Smooth muscle cell (in vitro differentiated cells): Measurements from ENCODE around the gene KRT86. TPM values are rescaled to one million over a fixed set of nuclear protein-coding genes. Genes with fewer than 3 reads are reported as not detected.

Source experiments
- DNase-seq: peaks from one replicate; lab custom pipeline; 2025; ENCODE audit not compliant: unreplicated experiment; lab: John Stamatoyannopoulos, UW
- H2AFZ ChIP-seq: fragments of 200-600 bp; sonication (generic); 2 replicates; pipeline ENCODE4 v1.6.0; 2016; ENCODE audit warnings: antibody characterized with exemption, low read depth, mild to moderate bottlenecking
- H3F3A ChIP-seq: fragments of 200-600 bp; sonication (generic); 2 replicates; pipeline ENCODE4 v1.6.0; 2017; ENCODE audit warnings: antibody characterized with exemption, low read depth
- H3K27ac ChIP-seq: fragments of 200-600 bp; sonication (generic); 2 replicates; pipeline ENCODE4 v1.5.1; 2016; ENCODE audit warnings: low read depth, mild to moderate bottlenecking
- H3K27me3 ChIP-seq: fragments of 200-600 bp; sonication (generic); 2 replicates; pipeline ENCODE4 v1.6.1; 2016; ENCODE audit warnings: low read depth, mild to moderate bottlenecking
- H3K36me3 ChIP-seq: fragments of 200-600 bp; sonication (generic); 2 replicates; pipeline ENCODE4 v1.5.1; 2016; ENCODE audit warnings: low read depth
- H3K4me1 ChIP-seq: fragments of 200-600 bp; sonication (generic); 2 replicates; pipeline ENCODE4 v1.5.1; 2016; ENCODE audit warnings: low read depth
- H3K4me2 ChIP-seq: fragments of 200-600 bp; sonication (generic); 2 replicates; pipeline ENCODE4 v1.6.0; 2016; ENCODE audit warnings: mild to moderate bottlenecking
- H3K4me3 ChIP-seq: fragments of 200-600 bp; sonication (generic); 2 replicates; pipeline ENCODE4 v1.5.1; 2016; ENCODE audit warnings: mild to moderate bottlenecking
- H3K79me2 ChIP-seq: fragments of 200-600 bp; sonication (generic); 2 replicates; pipeline ENCODE4 v1.6.0; 2016; ENCODE audit warnings: low read depth, mild to moderate bottlenecking
- H3K9ac ChIP-seq: fragments of 200-600 bp; sonication (generic); 2 replicates; pipeline ENCODE4 v1.6.0; 2016; ENCODE audit warnings: low read depth
- H3K9me3 ChIP-seq: fragments of 200-600 bp; sonication (generic); replicated peaks from 2 replicates; pipeline ENCODE4 v1.5.1; 2016; ENCODE audit warnings: low read depth
- H4K20me1 ChIP-seq: fragments of 200-600 bp; sonication (generic); 2 replicates; pipeline ENCODE4 v1.6.0; 2016; ENCODE audit warnings: low read depth
- CTCF ChIP-seq: fragments of 200-600 bp; sonication (generic); IDR thresholded peaks from 2 replicates; pipeline ENCODE4 v1.5.1; 2017; ENCODE audit warnings: borderline replicate concordance, mild to moderate bottlenecking, antibody characterized with exemption; ENCODE audit not compliant: insufficient read depth, poor library complexity, severe bottlenecking
- WGBS: methylation state at CpG from one replicate; pipeline ENCODE4 v1.1.7; 2016; ENCODE audit warnings: low lambda C conversion rate; 5-methylcytosine and 5-hydroxymethylcytosine counted together
- polyA plus RNA-seq: library from polyadenylated mRNA; unstranded; fragments of >200 nt; fragmentation: Nextera tagmentation; extraction: Ambion mirVana; gene quantifications from 2 replicates; pipeline ENCODE4 v1.2.1, GENCODE V29; 2016
- total RNA-seq: library from RNA; depleted of rRNA; stranded (reverse); fragments of >200 nt; gene quantifications from 2 replicates; pipeline ENCODE4 v1.2.3, GENCODE V29; 2014

KRT86 gene
- total and polyA plus RNA-seq, 2 experiments from 2014 or later, result not detected

GRCh38 chr12:52277486-52278245, 3.2 kb downstream of the KRT86 start:
- H3F3A ChIP-seq, result peaks cover 10% of the 10 kb centered on the region
- no peak for TF ChIP-seq CTCF
- no peaks in the 10 kb centered on the region for H3K79me2 ChIP-seq
- H3K9ac ChIP-seq, result no peak overlapping the region
- no peak for DNase-seq
- H3K4me3 ChIP-seq, result no peak overlapping the region
- H3K9me3 ChIP-seq, result no peaks in the 10 kb centered on the region
- H4K20me1 ChIP-seq, result no peaks in the 10 kb centered on the region
- no peaks in the 10 kb centered on the region for H3K36me3 ChIP-seq
- no peak overlapping the region for H3K4me2 ChIP-seq
- no peak overlapping the region for H2AFZ ChIP-seq
- peaks cover 23% of the 10 kb centered on the region for H3K4me1 ChIP-seq
- 90% methylated on average over 8 of the region's 9 CpGs for WGBS
- H3K27me3 ChIP-seq, result peaks cover 31% of the 10 kb centered on the region
- no peak overlapping the region for H3K27ac ChIP-seq

- Histone ChIP-seq H3K4me3 (peak overlapping the region; percentile 45), H3K9me3 (no peaks in the 10 kb centered on the region), H2AFZ (no peak overlapping the region), H3K79me2 (no peaks in the 10 kb centered on the region), H3K27ac (peak overlapping the region; percentile 87), H3K27me3 (peaks cover 20% of the 10 kb centered on the region), H3K9ac (peak overlapping the region; percentile 40), H3K4me2 (peak overlapping the region; percentile 73), H3K4me1 (peaks cover 23% of the 10 kb centered on the region), H3F3A (peaks cover 10% of the 10 kb centered on the region), H3K36me3 (no peaks in the 10 kb centered on the region), H4K20me1 (no peaks in the 10 kb centered on the region)
- WGBS, result 43% methylated on average over 17 of the region's 32 CpGs
- TF ChIP-seq CTCF, result peak; percentile 93
- DNase-seq, result peak; percentile 42
Observed at GRCh38 chr12:52278575-52279421, 4.4 kb downstream of the KRT86 start.

GRCh38 chr12:52279422-52280318, 5.2 kb downstream of the KRT86 start:
- H2AFZ ChIP-seq, result no peak overlapping the region
- DNase-seq, result no peak

More at GRCh38 chr12:52279422-52280318, 5.2 kb downstream of the KRT86 start:
- Histone ChIP-seq H4K20me1 (no peaks in the 10 kb centered on the region), H3K36me3 (no peaks in the 10 kb centered on the region), H3K9me3 (no peaks in the 10 kb centered on the region), H3K27me3 (peaks cover 13% of the 10 kb centered on the region), H3K4me3 (no peak overlapping the region), H3K9ac (peak overlapping the region; percentile 63), H3K4me2 (peak overlapping the region; percentile 26), H3K79me2 (no peaks in the 10 kb centered on the region), H3K4me1 (peaks cover 23% of the 10 kb centered on the region), H3F3A (peaks cover 10% of the 10 kb centered on the region), H3K27ac (peak overlapping the region; percentile 87)
- no peak for TF ChIP-seq CTCF
- WGBS, result 79% methylated on average over 14 of the region's 14 CpGs
